Esophagus squamous epithelium (tissue), 4 donors: Measurements from ENCODE around the gene LHB.
"Not testable (repeated sequence)": the region's sequence is repeated elsewhere in the genome, so short reads cannot be mapped to it uniquely, and the experiment has no call there.

Source experiments
- CTCF ChIP-seq, 6 experiments: fragments of 450-650 bp in 4 of 6; fragments of 200-600 bp in 2 of 6; sonication (generic) in 2 of 6; IDR thresholded peaks; one replicate each; pipeline ENCODE4 v1.5.1; 2016 to 2019; ENCODE audit warnings: antibody characterized with exemption in 6 of 6, mild to moderate bottlenecking in 4 of 6, moderate library complexity in 4 of 6
- POLR2A ChIP-seq, 4 donors: fragments of 450-650 bp; IDR thresholded peaks; one replicate each; pipeline ENCODE4 v1.6.1; 2017; ENCODE audit warnings: antibody characterized with exemption in 4 of 4, mild to moderate bottlenecking in 4 of 4, moderate library complexity in 3 of 4

DNA sequence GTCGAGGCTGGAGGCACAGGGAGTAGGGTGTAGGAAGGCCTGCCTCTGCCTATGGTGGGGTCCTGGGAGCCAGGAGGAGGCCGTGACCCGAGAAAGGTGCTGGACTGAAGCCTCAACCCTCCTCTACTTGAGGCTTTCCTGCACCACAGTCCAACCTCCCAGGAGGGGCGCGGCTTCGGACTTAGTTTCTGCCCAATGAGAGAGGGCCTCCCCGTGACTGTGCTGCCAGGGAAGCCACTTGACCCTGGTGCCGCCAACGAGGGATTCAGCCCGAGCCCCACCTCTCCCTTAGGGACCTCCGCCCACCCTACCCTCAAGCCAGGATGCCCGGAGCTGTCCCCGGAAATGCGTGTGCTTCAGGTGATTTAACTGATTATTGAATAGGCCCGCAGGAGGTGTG lies 7.3 kb upstream of the LHB start, which contains the start of gene CGB3:
- TF ChIP-seq CTCF, POLR2A (IDR thresholded peaks at IDR 0.05): not testable (repeated sequence)
